GM18858 (cell line): ENCODE measurements around the gene SALL3.

Experiments used
- ATAC-seq: cut with Tn5 transposase; IDR thresholded peaks from one replicate; pipeline ENCODE4 v1.9.1; 2021; ENCODE audit not compliant: unreplicated experiment

SALL3 gene

DNA sequence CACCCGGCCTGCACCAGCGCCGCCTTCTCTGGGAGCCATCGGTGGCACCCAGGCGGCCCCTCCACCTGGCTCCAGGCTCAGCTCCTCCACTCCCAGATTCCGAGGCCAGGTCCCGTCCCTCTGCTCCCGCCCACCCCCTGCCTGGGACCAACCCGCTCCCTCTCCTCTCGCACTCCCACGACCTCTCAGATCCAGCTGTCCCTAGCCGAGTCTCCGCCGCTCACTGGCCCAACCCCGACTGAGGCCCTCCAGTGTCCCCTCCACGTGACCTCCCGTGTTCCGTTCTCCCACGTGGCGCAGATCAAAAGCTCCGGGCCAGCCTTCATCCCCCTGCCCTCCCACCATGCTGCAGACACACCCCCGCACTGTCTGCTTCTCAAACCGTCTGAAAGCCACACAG lies 14.4 kb upstream of the SALL3 start:
- ATAC-seq = no peak

DNA sequence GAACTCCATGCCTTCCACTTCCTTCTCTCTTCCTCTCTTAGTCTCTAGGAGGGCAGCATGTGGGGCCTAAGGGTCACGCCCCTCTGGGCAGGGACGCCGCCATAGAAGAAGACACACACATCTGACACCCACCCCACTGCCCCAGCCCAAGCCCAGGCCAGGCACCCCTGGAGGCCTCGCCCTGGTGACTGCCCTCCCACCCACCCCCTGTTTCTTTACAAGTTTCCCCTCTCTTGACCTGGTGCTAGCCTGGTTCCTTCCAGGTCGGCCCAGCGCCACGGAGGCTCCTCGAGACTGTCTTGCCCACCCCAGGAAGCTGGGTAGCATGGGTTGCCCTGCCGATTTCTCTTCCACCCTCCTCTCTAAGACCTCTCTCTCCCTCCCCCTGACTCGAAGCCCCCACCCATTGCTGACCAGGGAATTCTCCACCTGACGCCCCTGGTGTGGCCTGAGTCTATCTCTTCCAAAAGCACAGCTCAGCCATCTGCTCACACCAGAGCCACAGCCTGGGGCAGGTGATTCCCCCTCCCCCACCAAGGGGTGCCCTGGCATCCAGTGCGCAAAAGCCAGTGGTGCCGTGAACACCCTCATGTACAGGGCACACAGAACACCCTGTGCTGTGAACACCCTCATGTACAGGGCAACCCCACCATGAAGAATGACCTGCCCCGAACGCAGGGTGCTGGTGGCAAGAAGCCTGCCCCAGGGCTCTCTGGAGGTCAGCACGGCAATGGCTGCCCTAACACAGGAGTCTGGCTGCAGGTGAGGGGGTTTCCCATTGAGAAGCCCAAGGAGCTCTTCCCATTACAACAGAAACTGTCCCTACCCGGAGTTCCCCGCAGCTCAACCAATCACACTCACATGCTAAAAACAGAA lies 13.5 kb upstream of the SALL3 start:
- no peak for ATAC-seq

DNA sequence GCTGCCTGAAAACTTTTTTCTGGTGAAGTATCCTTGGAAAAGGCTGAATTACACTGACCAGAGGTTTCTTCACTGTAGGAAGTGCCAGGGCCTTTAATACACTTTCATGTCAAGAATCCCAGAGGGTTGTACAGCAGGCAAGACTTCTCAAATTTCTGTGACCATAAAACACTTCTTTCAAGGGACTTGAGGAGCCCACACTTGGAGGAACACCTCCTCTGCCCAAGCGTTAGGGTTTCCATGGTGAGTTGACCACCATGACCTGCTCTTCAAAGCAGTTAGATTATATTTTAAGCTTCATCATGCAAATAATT lies 12.9 kb upstream of the SALL3 start:
- ATAC-seq = no peak

DNA sequence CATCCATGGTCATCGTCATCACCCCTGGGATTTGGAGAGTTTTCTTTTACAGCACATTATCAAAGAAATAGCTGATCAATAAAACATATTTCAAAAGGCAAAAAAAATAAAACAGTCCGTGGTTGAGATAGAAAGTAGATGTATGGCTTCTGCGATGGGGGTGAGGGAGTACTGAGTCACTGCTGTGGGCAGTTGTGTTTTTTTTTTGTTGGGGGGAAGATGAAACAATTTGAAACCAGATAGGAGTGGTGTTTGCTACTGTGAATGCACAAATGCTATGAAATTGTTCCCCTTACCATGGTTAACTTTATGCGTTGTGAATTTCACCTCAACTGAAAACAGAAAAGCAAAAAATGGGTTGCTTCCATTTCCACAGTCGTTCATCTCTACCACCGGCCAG lies 11.9 kb upstream of the SALL3 start:
- ATAC-seq = no peak

DNA sequence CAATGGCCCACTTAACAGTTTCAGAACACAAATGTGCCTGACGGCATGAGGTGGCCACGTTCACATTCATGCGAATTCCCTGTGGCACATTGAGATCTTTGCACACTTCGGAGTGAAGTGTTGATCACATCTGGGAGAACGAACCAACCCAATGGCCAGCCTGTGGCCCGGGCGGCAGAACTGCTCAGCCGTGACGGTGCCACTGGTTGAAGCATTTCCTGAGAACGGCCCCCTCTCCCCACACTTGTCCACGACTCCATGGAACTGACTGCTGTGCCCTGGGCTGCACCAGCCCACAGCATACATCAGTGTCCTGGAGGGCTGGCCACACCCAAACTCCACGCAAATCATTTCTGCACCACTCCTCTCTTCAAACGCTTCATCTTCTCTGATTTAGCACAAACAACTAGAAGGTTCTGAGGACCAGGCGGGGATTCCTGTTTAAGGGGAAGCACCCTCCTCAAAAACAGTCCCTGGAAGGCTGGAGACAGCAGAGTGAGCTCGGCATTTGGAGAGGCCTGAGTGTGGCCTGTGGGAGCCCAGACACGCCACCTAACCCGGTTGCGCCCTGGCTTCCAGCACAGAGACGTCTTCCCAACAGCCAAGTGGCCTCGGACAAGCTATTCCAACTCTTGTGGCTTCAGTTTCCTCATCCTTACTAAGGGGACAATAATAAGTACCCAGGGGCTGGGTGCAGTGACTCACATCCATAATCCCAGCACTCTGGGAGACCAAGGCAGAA lies 9.9 kb upstream of the SALL3 start:
- no peak for ATAC-seq

DNA sequence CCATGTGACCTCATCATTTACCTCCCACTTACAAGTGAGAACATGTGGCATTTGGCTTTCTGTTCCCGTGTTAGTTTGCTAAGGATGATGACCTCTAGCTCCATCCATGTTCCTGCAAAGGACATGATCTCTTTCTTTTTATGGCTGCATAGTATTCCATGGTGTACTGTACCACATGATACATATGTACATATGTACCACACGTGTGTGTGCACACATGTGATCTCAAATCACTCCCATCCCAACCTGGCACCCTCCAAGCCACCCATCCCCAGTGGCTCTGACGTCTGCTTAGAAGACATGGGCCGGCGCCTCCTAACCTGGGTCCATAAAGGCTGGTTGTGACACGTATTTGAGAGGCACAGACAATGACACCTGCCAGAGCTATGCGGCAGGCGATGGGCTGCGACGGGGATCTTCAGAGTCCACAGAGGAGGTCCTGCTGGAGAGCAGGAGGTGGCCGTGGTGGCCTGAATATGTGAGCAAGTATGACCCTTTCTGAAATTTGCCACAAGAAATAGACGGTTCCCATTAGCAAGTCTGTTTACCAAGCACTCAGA lies 8.8 kb upstream of the SALL3 start:
- no peak for ATAC-seq

DNA sequence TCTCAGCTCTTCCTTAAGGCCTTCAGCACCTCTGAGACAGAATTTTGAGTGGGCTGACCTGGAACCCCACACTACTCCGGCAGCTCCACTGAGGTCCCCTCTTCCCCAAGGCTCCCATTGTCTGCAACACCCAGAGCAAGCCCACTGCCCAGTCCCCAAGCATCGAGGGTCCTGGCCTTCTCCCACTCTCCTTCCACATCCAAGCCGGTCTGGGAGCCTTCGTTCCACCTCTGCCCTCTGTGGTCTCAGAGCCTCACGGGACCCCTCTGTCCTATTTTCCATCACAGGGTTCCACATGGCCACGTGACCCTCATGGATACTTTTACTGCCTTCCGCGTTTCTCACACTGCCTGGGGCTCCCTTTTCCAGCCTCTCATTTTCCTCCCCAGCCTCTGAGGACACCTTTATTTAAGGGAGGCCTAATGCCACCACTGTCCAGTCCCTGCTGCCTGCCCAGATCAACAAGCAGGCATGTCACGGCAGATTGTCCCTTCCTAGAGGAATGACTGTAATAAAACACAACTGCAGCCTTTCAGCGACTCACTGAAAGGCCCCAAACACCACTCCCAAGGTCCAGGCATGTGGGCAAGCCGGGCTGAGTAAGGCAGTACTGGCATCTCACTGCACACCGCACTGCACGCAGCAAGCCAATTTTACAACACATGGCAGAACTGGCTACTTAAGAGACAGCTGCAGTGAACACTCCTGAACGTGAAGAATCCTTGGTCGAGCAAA lies 7.9 kb upstream of the SALL3 start:
- no peak for ATAC-seq

DNA sequence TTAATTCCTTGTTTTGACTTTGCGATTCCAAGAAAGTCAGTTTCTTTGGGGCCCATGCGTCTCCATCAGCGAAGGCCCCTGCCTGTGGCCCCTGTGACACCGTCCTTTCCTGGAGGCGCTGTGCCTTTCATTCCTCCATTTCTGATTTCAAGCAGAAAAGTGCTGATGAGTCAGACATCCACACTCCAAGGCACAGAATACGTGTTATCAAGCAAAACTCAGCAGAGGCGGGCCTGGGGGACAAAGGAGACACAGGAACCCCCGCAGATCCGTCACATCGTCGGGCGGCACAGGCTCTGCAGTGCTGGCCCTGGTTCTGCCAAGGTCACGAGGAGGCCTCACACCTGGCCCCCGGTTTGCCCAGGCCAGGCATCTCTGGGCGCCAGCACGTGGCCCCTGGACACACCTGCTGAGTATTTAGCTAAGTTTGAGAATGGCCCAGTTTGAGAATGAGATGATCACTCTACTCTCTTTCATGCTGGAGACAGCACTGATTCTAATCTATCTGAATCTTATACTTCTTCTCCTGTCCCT lies 7.2 kb upstream of the SALL3 start:
- no peak for ATAC-seq

DNA sequence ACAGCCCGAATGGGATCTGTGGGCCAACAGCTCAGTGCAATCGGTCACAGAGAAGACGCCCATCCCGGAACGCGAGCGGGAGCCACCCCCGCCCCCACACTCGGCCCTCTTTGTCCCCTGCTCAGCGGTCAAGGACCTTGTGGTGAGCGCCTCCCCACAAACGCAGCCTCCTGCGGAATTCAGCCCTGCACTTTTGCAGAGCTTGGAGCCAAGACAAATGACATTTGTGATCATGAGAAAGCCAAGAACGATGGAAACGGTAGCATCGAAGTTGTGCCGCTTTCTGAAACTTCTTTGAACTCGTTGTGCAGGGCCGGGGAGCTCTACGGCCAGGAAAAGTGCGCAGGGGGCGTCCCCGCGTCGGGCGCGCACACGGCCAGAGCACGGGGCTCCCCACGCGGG lies 6.7 kb upstream of the SALL3 start:
- ATAC-seq = no peak

DNA sequence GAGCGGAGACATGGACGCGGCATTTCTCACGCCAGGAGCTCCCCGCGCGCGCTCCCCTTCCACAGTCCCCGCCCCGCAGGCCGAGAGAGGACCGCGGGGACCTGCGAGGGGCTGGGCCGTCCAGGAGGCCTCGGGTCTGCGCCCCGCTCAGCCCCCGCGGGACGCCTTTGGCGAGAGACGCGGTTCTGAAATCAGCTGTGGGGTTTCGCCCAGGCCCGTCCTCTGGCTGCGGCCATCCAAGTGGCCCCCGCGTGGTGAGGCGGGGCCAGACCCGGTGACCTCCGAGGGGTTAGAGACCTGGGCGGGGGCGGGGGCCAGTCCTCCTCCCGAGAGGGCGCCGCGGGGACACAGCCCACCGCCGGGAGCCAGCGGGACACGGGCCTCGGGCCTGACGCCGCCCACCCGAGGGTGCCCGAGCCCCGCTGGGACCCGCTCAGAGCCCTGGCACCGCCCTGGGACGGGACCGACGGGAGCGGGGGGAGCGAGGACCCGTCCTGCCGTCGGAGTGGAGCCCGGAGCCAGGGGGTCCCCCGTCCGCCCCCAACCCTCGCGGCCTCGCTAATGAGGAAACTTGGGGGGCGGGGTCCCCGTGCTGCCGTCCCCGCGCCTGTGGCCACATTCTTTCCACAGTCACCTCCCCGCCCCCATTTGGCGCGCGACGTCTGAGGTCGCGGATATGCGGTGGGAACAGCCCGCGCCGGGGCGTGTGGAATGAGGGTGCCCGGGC lies 6.1 kb upstream of the SALL3 start:
- ATAC-seq = no peak

DNA sequence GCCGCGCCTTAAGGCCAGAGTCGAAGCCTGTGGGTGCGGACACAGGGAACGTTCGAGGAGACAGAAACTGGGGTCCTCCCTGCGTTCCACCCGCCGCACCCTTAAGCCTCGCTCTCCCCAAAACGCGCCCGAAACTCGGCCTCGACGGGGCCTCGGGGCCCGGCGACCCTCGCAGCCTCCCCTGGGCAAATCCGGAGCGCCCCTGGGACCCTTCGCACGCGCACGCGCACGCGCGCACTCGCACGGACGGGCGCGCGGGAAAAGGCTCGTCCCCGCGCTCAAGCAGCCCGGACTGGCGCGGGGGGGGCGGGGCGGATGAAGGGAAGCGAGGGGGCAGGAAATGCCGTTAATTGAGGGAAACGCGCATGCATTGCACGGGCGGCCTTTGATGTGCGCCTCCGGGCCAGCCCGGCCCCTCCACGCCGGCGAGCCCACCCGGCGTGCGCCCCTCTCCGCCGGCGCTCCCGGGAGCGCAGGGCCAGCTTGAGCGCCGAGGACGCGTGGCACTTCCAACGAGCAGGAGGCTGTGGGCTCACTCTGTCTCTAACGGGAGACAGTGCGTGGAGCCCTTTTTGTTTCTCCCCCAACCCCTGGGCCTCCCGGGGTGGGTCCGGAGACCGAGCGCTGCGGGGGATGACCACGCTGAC lies 5.4 kb upstream of the SALL3 start:
- ATAC-seq = no peak

DNA sequence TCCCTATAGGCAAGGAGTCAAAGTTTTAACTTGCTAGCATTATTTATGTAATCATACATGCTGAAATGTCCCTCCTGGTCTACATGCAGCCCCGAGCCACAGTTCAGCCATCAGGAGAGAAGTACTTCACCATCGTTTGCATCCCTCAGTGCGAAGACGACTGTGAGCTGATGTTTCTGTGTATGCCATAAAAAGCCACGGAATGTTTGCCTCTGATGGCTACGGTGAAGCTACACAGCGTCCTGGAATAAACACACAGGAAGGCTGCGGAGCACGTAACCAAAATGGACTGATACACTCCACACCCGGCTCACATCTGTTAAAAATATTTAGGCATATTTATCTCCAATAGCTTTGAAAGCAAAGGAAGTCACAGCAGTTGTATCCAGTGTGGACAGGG lies 4.3 kb upstream of the SALL3 start:
- ATAC-seq = no peak

DNA sequence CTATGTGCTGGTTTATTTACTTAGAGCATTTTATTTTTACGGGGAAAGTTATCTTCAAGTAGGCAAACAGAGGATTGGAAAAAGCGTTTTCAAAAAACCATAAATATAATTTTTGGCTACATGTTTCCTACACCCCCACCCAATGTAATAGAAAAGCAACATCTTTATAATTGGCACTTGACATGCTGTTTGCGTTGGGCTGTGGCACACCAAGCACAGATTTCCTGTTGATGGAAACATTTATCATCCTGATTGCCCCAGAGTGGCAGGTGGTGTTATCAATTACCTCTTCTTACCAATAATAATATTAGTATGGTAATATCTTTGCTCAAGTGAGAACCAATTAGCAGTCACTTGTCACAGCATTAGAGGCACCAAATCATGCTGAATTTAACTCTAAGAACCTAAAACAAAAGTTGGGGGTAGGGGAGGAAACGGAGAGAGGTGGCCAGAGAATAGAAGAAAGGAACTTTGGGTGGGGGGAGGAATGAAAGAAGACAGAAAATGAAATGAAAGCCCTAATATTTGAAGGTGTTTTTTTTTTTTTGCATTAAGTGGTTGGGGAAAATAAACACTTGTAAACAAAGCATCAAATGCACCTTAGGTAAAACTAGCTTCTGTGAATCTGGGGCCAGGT lies 3.8 kb upstream of the SALL3 start:
- no peak for ATAC-seq

DNA sequence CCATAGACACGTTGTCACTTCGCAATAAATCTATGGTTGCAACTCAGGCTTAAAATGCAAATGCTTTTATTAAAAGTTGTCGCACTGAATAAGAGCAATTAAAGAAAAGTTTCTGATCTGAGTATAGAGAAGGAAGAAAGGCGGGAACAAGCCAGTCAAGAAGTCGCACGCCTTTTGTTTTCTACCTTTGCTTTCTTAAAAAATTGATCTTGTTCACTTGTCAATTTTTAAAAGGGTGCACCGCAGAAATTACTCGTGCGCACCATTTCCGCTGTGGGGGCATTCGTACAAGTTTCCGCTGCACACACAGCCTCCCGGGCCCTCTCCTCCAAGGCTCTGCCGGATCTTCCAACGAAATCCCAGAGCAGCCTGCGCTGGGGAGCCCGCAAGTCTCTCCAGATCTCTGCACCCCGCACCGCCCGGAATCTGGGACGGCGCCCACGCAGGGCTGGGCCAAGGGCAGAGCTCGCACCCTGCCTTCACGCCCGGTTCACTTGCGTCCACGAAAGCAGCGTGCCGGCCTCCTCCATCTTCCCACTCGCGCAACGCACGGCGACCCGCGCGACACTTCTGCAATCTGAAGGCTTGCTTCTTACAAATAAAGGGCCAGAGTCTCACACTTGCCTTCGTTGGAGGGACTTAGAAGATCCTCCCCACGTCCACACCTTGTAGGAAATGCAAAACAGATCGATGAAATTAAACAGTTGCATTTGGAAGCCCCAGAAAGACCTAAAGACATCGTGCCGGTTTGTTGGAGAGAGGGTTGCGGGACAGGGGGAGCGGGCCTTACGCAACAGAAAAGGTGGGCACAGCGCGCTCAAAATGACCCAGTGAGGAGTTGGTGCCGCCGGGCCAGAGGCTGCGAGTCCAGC lies 2.6 kb upstream of the SALL3 start:
- ATAC-seq = no peak

DNA sequence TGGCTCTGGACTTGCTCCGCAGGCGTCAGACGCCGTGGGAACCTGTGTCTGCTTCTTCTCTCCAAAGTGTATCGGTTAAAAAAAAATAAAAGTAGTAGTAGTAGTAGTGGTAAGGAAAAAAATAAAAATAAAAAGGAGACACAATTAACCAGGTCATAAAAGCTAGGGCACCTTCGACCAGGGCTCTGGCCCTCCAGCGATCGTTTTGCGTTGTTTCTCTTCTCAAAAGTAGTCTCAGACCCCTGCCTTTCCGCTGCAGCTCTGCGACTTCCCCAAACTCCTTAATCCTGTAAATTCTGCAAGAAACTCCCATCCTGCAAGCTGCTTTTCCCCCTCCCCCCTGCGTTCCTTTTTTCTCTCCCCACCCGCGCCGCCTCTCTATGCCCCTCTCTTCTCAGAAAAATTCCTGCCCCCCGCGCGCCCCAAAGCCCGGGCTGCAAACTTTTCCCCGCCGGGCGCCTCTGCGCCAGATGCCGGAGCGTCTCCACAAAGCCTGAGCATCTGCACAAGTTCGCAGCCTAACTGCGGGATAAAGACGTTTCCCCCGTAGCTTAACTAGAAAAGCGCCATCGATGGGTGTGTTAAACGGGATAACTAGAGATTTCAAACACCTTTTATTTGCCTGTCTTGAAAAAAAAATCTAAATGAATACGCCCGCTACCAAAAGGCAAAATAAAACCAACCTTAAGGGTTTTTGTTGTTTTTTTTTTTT lies 1.8 kb upstream of the SALL3 start:
- no peak for ATAC-seq

DNA sequence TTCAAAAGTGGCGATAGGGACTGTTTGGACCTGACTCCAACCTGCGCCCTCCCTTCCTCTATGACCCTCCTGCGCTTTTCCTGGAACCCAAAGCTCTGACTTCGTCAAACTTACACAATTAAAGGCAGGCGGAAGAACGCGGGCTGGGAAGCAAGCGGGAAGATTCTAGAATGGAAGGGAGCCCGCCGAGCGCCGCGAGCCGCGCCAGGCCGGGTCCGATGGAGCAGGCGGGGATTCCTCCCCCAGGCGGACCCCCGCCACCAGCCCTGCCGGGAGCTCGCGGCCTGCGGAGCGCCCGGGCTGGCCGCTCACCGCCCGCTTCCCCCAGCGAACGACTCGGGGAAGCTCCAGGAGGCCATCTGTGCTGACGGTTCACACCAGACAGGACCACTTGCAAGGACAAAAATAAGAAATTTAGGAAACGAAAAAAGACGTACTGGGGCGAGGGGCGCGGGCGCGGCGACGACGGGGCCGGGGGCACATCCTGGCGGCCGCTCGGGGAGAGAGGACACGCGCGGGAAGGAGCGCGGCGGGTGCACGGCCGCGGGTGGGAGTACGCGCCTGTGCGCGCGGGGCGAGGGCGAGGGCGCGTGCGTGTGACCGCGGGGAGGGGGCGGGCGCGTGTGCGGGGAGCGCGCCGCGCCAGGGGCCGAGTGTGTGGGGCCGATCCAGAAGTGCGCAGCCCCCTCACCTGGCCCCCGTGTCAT lies 1.1 kb upstream of the SALL3 start:
- ATAC-seq = no peak

DNA sequence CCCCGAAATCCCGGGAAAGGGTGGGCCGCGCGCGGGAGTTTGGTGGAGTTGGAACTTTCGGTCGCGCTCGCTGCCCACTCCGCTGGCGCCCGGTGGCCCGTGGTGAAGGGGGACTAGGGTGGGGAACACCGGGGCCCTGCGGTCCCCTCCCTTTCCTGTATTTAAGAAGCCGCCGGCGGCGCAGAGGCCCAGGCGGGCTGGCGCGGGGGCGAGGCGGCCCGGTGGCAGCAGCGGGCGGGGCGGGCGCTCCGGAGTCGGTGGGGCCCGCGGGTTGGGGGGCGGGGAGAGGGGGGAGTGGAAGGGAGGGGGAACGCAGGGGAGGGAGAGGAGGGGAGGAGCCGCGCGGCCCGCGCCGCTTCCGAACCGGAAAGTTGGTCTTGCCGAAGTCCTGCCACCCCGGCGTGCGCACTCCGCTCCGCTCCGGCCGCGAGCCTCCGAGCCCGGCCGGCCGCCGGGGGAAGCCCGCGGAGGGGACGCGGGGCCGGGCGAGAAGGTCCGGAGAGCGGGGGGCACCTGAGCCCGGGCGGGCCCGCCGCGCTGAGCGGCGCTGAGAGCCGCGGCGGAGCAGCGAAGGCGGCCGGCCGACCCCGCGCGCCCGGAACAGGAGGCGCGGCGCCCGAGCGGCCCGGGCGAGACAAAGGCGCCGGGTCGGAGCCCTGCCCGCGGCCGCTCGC lies 425 bp upstream of the SALL3 start:
- no peak for ATAC-seq
